ENCODE data around the gene BICC1.

BICC1 gene

GRCh38 chr10:58518775-58519174 lies 6.1 kb downstream of the BICC1 start:
- DNase-seq (ENCODE audit: low read depth) = no peak
- H3K4me3 ChIP-seq (ENCODE audit: low read depth, low read length) = no peak overlapping the region
- no peak for TF ChIP-seq CTCF (conservative IDR thresholded peaks at IDR 0.05; ENCODE audit: low read depth, low read length)

- no peak for DNase-seq (ENCODE audit: low read depth)
- no peak for TF ChIP-seq CTCF (conservative IDR thresholded peaks at IDR 0.05; ENCODE audit: low read depth, low read length)
- no peak overlapping the region for H3K4me3 ChIP-seq (ENCODE audit: low read depth, low read length)
These were observed 16.5 kb downstream of the BICC1 start for GRCh38 chr10:58529077-58529728.

- peak; percentile 88 for DNase-seq (ENCODE audit: low read depth)
- no peak overlapping the region for H3K4me3 ChIP-seq (ENCODE audit: low read depth, low read length)
- peak; percentile 83 for TF ChIP-seq CTCF (conservative IDR thresholded peaks at IDR 0.05; ENCODE audit: low read depth, low read length)
These were observed 18.5 kb downstream of the BICC1 start for GRCh38 chr10:58531084-58531695.

- H3K4me3 ChIP-seq (ENCODE audit: low read depth, low read length) = no peak overlapping the region
- no peak for DNase-seq (ENCODE audit: low read depth)
- no peak for TF ChIP-seq CTCF (conservative IDR thresholded peaks at IDR 0.05; ENCODE audit: low read depth, low read length)
These were observed 22.6 kb downstream of the BICC1 start for GRCh38 chr10:58535311-58535710.

GRCh38 chr10:58543141-58543540 lies 30.5 kb downstream of the BICC1 start:
- H3K4me3 ChIP-seq (ENCODE audit: low read depth, low read length) = no peak overlapping the region
- no peak for TF ChIP-seq CTCF (conservative IDR thresholded peaks at IDR 0.05; ENCODE audit: low read depth, low read length)
- no peak for DNase-seq (ENCODE audit: low read depth)

GRCh38 chr10:58544135-58544534 lies 31.5 kb downstream of the BICC1 start:
- peak; percentile 18 for DNase-seq (ENCODE audit: low read depth)
- no peak for TF ChIP-seq CTCF (conservative IDR thresholded peaks at IDR 0.05; ENCODE audit: low read depth, low read length)

GRCh38 chr10:58545427-58545826 lies 32.8 kb downstream of the BICC1 start:
- no peak for DNase-seq (ENCODE audit: low read depth)
- no peak for TF ChIP-seq CTCF (conservative IDR thresholded peaks at IDR 0.05; ENCODE audit: low read depth, low read length)

More at GRCh38 chr10:58544135-58544534, 31.5 kb downstream of the BICC1 start:
- H3K4me3 ChIP-seq (ENCODE audit: low read depth, low read length) = no peak overlapping the region

More at GRCh38 chr10:58545427-58545826, 32.8 kb downstream of the BICC1 start:
- H3K4me3 ChIP-seq (ENCODE audit: low read depth, low read length) = no peak overlapping the region
